ENCODE data around the gene KRT1.
"Not testable (repeated sequence)": the region's sequence is repeated elsewhere in the genome, so short reads cannot be mapped to it uniquely, and the experiment has no call there.

Gene KRT1

DNA sequence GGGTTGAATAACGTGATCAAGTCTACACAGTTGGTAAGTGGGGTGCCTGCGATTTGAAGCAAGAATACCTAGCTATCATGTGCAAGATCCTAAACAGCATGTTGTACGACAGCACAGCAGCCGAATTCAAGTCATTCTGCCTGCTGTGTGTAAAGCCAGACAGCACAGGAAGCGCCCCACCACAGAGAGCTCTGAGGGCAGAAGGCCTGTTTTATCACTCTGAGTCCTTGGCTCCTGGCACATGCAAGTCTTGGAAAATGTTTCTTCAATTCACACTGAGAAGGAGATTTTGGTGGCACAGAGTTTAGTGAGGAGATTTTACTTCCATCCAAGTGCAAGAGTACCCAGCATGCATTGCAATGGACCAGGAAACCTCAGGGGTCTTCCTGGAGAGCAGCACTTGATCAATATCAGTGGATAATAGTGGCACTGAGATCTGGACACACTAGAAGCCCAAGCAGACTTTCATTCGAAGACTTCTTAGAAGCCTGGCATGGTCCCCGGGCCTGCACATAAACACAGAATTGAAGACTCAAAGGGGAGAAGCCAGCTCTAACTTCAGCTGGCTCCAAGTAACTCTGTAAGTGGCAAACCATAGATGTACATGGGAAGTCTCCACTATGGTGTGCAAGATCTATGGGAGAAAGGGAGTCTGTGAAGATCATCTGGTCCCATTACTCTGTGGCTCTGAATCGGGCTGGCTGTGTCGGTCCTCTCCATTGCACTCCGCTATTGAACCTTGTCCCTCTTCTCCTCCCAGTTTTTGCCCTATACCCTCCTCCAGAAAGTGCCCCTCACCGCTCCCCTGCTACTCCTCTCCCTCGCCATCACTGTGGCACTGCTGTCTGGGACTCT is 1.5 kb upstream of the KRT1 start:
- no peak for DNase-seq (ENCODE audit: low read depth)

DNA sequence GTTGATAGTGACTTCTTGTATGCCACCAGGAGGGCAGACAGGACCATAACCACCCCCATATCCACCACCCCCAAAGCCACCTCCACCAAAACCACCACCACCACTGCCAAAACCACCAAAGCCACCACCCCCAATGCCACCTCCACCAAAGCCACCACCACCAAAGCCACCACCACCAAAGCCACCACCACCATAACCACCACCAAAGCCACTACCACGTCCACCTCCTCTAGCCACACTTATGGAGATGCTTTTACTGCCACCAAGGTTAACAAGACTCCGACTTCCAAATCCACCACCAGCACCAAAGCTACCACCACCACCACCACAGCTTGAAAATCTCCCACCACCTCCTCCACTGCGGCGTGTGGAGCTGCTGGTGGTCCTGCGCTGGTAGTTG is 332 bp downstream of the KRT1 start:
- DNase-seq (ENCODE audit: low read depth) = no peak

DNA sequence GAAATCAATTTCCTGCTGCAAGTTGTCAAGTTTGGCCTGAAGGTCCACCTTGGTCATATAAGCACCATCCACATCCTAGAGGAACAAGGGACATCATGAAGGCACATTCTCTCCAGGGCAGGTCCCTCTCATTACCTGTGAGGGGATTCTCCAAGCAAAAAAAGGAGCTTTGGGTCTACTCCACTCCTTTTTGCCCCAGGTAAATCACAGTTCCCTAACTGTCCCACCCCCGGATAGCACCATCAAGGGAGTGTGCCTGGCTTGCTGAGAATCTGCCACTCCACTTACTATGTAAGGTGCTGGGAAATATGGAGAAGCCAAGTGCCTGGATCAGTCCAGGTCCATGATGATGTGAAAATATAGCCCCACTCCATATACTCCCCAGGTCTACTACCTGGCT is 2.5 kb downstream of the KRT1 start:
- DNase-seq (ENCODE audit: low read depth) = no peak

DNA sequence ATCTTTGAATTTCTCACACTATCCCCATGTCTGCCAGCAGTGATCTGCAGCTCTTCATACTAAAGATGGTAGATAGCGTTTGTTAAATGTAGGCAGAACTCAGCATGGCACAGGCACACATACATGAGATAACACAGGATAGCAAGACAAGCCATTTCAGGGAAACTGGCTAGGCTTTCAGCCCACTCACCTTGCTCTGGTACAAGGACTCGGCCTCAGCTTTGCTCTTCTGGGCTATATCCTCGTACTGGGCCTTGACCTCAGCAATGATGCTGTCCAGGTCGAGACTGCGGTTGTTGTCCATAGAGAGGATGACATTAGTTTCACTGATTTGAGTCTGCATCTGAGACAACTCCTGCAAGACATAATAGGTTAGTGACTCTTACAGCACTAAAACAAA is 3.1 kb downstream of the KRT1 start:
- DNase-seq (ENCODE audit: low read depth) = no peak

DNA sequence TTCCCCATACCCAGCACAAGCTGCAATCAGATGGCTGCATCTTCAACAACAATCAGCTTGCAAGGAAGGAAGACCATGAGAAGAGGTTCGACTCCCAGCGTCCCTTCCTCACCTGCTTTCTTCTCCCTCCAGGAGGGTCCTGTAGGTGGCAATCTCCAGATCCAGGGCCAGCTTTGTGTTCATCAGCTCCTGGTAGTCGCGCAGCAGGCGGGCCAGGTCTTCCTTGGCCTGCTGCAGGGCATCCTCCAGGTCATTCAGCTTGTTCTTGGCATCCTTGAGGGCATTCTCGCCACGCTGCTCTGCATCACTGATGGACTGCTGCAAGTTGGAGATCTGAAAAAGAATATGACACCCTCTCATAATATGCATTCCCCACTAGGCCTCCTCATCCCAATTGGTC is 4.0 kb downstream of the KRT1 start:
- DNase-seq (ENCODE audit: low read depth) = no peak

DNA sequence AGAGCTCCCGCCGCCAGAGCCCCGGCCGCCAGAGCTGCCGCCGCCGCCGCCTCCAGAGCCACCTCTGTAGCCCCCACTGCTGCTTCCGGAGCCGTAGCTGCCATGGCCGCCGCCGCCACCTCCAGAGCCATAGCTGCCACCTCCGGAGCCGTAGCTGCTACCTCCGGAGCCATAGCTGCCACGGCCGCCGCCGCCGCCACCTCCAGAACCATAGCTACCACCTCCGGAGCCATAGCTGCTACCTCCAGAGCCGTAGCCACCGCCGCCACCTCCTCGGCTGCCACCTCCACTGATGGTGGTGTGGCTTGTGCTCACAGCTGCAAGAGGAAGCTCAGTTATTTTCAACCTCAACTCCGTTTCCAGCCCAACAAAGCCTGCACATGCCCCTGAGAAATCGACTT is 4.9 kb downstream of the KRT1 start:
- DNase-seq (ENCODE audit: low read depth) = no peak

DNA sequence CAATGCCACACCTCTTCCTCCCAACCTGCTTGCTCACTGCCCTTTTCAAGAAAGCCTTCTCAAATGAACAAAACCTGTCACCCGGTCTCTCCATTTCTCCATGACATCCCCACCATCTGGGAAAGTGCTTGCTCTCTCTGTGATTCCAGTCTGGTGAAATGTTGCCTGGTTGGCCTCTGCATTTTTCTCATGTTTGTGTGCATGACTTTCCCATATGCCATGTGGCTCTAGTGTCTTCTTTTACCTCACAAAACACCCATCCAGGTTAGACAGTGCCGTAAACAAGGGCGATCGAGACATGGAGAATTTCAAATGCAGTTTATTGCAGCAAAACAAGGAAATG is 5.8 kb downstream of the KRT1 start:
- DNase-seq (ENCODE audit: low read depth) = no peak

DNA sequence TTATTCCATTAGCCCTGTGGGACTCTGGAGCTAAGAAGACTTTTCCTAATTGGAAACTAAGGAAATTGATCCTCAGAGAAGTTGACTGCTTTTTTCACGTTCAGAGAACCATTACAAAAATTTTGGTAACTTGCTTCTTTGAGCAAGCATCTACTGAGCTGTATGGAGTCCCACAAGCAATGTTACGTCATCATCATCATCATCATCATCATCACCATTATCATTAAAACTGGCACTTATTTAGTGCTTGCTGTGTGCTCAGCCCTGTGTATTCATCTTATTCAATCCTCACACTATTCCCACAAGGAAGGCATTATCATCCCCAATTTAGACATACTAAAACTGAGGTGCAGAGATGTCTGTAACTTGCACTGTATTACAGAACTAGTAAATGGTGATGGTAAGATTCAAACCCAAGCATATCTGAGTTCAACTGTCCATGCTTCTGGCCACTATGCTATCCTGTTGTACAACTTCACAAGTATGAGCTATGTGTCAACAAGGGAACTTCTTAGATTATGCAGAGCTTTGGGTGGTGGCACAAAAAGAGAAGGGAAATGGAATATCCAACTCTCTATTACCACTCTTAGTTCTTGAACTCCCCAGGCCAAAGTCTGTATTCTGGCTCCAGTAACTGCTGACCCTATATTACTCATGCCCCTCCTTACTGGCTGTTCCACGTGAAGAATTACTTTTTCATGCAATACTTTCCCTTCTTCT is 6.3 kb downstream of the KRT1 start:
- DNase-seq (ENCODE audit: low read depth) = no peak

DNA sequence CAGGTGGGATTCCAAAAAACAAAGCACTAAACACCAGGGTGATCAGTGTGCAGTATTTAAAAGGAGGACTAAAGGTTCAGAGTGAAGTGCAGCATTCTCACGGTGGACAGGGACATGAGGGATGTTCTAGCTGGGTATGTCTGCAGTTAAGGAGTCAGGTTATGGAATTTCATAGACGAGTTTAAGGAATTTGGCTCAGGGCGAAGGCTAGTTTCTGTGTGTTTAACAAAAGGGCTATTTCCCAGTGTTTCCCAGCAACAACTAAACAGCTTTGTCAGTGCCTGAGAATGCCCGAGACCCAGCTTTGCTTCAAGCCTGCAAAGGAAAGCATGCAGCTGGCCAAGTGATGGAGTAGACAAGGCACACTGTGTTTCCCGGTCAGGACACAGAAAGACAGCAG is 7.0 kb downstream of the KRT1 start:
- DNase-seq (ENCODE audit: low read depth) = no peak

DNA sequence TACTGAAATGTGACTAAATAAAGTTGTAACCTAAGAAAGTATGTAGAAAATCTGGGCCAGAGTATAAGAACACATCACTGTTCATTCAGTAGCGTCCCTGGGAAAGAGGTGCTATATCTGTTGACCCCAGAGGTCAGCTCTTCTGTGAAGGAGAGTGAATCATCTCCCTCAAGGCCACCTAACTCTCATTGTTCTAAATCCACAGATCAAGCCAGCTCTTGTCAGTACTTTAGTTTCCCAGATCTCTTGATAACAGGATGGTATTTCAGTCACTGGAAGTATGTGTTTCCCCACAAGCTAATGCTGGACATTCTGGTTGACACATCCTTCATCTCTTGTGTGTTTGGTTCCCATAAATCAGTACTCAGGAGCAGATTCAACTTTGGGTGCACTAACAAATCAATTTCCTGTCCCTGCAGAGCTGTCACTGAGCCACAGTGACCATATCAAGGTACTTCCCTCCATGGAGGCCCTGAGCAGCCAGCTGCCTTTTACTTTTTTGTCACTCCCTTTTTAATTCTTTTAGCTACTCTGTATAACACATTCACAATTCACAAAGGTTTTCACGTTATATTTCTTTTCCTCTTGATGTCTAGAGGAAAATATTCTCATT is 7.8 kb downstream of the KRT1 start:
- DNase-seq (ENCODE audit: low read depth) = no peak

DNA sequence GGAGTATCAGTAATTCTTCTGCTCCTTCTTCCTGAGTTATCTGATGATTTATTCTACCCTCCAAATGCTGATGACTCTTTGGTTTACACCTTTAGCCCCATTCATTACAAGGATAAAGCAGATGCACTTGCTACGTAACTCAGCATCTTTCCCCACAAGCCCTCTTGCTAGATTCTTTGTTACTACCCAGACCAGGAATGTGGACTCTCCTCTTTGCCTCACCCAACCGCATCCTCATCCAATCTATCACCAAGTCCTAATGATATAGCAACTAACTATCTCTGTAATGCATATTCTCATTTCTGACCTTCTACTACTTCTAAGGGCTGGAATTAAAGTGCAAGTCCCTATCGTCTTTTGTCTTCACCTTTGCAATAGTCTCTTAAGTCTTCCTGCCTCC is 9.2 kb downstream of the KRT1 start:
- DNase-seq (ENCODE audit: low read depth) = no peak

DNA sequence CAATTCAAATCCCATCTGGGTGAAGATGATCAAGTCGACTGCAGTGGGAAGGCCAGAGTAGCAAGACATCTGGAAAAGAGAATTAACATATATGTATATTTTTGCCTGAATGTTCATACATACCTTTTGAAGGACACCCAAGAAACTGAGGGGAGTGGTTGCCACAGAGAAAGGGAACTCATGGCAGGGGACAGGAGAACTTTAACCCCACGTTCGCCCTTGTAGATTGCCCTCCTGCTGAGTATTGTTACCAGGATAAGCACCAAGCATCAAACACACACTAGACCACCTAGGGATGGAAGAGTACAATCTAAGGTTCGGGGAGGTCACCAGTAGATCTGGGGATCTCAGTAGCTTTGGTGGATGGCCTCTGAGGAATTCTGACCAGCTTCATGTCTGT is 9.7 kb downstream of the KRT1 start:
- no peak for DNase-seq (ENCODE audit: low read depth)

DNA sequence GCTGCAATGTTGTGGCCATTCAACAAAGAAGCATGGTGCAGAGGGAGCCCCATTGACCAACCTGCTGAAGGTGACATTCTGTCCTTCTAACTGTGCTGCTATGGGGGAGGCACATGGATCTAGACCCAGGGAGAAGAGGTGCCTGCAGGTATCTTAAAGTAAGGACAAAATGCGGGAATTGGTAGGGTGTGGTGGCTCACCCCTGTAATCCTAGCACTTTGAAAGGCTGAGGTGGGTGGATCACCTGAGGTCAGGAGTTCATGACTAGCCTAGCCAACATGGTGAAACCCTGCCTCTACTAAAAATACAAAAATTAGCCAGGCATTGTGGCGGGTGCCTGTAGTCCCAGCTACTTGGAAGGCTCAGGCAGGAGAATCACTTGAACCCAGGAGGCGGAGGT is 10.3 kb downstream of the KRT1 start:
- DNase-seq (ENCODE audit: low read depth) = not testable (repeated sequence)

DNA sequence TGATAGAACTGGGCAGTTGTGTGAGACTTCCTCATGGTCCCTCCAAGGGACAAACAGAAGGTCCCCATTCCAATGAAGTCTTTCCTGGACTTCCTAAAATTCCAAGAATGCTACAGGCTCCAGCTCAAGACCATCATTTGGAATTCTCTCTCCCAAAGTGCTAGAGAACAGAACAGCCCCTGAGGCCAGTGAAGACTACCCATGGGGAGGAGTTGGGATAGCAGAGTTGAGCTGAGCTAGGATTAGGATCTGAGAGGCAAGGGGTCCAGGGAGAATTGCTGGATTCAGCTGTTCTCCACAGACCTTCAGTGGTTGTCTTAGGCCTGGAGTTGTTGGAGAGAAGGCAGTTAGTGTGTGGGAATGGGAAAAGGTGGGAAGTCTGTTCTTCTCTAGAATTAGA is 10.8 kb downstream of the KRT1 start:
- DNase-seq (ENCODE audit: low read depth) = no peak

DNA sequence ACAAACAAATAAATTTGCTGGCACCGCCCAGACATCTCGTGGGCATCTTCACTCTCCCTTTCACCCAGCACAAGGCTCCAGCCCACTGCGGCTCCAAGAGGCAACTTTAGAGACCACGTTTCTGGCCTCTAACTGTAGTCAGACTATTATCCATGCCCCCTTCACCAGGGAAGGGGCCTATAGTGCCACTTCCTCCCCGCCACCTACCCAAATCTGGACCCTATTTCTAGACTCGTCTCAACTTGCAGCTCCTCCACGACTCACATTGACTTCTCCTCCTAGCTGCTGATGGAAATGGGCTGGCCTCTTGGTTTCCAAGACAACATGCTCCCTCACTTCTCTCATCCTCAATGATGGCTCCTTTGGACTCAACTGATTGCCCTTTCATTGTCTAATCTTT is 12.3 kb downstream of the KRT1 start:
- no peak for DNase-seq (ENCODE audit: low read depth)

DNA sequence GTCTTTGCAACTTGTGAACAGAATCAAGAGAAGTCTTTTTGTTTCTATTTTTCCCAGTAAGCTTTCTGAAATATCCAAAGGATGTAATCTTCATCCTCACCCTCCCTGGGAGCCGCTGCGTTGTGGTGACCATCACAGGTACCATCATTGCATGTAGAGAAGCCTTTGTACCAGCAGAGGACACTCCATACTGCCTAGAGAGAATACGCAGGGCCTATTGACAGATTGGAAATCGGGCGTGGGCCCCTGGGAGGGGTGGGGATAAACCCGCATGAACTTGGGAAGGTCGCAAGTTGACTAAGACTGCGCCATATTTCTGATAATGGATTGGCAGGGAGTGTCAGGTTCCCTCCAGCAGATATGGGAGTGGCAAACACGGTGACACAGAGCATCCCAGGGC is 12.7 kb downstream of the KRT1 start:
- no peak for DNase-seq (ENCODE audit: low read depth)

DNA sequence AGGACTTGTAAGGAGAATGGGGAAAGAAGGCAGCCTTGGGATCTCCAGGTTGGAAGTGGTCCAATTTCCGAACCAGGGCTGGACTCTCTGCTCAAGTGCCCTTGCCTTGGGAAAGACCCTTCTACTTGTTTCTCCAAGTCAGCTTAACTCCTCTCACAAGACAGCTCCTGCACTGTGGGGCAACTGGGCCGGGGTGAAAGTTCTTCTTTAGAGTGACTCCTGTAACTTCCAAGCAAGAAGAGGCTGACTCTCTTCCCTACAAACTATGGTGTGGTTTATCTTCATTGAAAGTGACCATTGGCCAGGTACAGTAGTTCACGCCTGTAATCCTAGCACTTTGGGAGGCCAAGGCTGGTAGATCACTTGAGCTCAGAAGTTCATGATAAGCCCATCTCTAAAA is 13.7 kb downstream of the KRT1 start:
- DNase-seq (ENCODE audit: low read depth) = no peak

DNA sequence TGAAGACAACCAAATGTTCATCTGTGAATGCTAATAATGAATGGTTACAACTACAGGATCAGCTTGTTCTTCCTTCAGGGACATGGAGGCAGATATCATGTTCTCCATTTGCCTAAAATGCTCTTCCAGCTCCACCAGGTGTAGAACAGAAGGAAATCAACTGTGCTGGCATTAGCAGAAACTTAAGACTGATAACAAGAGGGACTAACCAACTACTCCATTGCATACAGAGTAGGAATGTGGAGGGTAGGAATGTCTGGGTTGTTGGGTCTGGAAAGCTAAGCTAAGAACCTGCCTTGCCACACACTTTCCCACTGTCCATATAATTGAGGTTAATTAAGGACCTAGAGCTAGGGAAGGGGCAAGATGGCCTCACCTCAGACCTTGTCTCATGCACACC is 16.8 kb downstream of the KRT1 start:
- DNase-seq (ENCODE audit: low read depth) = no peak

DNA sequence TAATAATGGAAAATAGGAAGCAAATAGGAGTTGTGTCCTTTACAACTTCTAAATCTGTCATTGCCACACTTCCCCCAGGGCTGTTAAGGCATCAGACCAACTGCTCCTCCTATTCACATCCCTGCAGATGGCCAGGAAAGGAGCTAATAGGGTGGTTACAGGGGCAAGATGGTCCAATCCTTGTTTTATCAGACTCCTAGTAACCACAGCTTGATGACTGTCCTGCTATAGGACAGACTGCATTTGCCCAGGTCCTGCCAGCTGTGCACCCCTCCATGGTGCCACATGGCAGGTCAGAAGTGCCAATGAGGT is 17.3 kb downstream of the KRT1 start:
- no peak for DNase-seq (ENCODE audit: low read depth)

DNA sequence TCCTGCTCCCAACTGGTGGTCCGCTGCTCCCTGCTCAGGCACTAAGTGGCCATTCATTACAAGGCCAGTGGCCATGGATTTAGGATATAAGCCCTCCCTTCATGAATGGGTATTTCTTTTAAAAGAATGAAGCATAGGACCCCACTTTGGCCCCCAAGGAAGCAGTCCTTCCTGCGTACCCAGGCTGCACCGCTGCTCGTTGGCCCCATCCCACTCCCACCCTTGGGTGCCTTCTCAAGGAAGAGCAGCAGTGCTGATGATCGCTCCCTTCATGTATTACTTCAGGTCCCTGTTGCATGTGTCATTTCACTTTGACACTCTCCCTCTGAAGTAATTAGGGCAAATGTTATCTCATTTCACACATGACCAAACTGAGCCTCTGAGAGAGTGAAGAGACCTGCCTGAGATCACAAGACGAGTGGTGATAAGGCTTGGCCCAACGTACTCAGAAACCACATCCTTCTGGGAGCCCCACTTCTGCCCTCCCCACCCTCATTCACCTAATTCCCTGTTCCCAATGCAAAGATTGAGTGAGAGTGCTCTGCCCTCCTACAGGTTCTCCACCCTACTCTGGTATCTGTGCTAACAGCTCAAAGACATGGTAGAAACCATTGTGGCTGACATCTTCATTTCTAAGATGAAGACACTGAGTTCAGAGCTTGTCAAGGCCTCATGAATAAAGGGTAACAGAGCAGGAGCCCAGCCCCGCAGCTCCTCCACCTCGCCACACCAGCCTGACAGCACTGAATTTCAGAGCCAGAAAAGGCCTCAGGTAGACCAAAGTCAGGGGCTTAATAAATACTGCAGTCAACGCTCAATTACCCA is 17.9 kb downstream of the KRT1 start:
- no peak for DNase-seq (ENCODE audit: low read depth)

DNA sequence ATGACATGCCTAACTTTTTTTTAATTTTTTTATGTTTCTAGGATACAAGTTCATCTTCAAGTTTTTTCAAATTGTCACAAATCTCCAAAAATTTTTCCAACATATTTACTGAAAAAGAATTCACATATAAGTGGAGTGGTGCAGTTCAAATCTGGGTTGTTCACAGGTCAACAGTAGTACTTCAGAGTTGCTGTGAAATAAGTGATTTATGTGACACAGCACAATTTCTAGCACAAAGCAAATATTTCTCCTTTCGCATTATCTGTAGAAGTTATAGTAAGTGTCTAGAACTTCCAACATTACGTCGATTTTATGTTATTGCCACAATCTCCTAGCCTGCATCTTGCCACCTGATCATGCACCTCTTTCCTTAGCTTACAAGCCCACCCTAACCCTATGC is 18.5 kb downstream of the KRT1 start:
- no peak for DNase-seq (ENCODE audit: low read depth)

DNA sequence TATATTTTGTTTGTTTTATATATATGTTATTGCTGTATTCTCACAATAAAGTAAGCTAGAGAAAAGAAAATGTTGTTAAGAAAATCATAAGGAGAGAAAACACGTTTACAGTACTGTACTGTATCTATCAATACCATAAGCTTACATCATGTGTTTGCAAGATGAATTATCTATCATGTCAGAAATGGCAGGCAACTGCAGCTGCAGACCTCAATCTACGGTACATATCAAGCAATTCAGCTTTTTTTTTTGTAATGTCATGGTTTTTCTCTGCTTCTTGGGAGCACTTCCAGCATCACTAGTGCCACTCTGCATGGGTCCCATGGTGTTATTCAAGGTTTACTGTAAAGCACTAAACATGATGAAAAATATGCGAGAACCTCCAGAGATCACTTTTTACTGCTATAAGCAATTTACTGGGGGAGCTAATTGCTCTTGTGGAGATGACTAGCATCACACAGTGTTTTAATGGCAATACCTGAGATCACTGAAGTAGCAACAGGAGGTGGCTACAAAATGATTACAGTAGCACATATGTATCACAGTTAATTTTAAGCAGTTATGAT is 19.2 kb downstream of the KRT1 start:
- DNase-seq (ENCODE audit: low read depth) = no peak

Data from stromal cell of bone marrow (primary cell).